Measurements from ENCODE around the gene HRCT1.

HRCT1 gene

GRCh38 chr9:35939679-35940250, 33.8 kb downstream of the HRCT1 start:
- in situ Hi-C loops (cut with HindIII; ENCODE audit: low sequenced_read_pairs), result no loop called here

- in situ Hi-C loops (cut with HindIII; ENCODE audit: low sequenced_read_pairs), result no loop called here
Observed at GRCh38 chr9:35940458-35941407, 34.7 kb downstream of the HRCT1 start.

- in situ Hi-C loops (cut with HindIII; ENCODE audit: low sequenced_read_pairs), result no loop called here
Observed at GRCh38 chr9:35942286-35942685, 36.3 kb downstream of the HRCT1 start.

GRCh38 chr9:35944173-35944572, 38.2 kb downstream of the HRCT1 start:
- in situ Hi-C loops (cut with HindIII; ENCODE audit: low sequenced_read_pairs), result no loop called here

- in situ Hi-C loops (cut with HindIII; ENCODE audit: low sequenced_read_pairs), result no loop called here
Observed at GRCh38 chr9:35944841-35945240, 38.8 kb downstream of the HRCT1 start.

- in situ Hi-C loops (cut with HindIII; ENCODE audit: low sequenced_read_pairs), result no loop called here
Observed at GRCh38 chr9:35945341-35946018, 39.5 kb downstream of the HRCT1 start.

- in situ Hi-C loops (cut with HindIII; ENCODE audit: low sequenced_read_pairs), result no loop called here
Observed at GRCh38 chr9:35948451-35948850, 42.4 kb downstream of the HRCT1 start.

- in situ Hi-C loops (cut with HindIII; ENCODE audit: low sequenced_read_pairs), result no loop called here
Observed at GRCh38 chr9:35948901-35949318, 42.9 kb downstream of the HRCT1 start.

GRCh38 chr9:35951736-35952135, 45.7 kb downstream of the HRCT1 start:
- in situ Hi-C loops (cut with HindIII; ENCODE audit: low sequenced_read_pairs), result no loop called here

- in situ Hi-C loops (cut with HindIII; ENCODE audit: low sequenced_read_pairs), result no loop called here
Observed at GRCh38 chr9:35952526-35953191, 46.7 kb downstream of the HRCT1 start.

- in situ Hi-C loops (cut with HindIII; ENCODE audit: low sequenced_read_pairs), result no loop called here
Observed at GRCh38 chr9:35954942-35955546, 49.0 kb downstream of the HRCT1 start.

- in situ Hi-C loops (cut with HindIII; ENCODE audit: low sequenced_read_pairs), result no loop called here
Observed at GRCh38 chr9:35956651-35957050, 50.6 kb downstream of the HRCT1 start.
